Measurements from ENCODE around the gene PRXL2C.

- TF ChIP-seq, protein P1, sequence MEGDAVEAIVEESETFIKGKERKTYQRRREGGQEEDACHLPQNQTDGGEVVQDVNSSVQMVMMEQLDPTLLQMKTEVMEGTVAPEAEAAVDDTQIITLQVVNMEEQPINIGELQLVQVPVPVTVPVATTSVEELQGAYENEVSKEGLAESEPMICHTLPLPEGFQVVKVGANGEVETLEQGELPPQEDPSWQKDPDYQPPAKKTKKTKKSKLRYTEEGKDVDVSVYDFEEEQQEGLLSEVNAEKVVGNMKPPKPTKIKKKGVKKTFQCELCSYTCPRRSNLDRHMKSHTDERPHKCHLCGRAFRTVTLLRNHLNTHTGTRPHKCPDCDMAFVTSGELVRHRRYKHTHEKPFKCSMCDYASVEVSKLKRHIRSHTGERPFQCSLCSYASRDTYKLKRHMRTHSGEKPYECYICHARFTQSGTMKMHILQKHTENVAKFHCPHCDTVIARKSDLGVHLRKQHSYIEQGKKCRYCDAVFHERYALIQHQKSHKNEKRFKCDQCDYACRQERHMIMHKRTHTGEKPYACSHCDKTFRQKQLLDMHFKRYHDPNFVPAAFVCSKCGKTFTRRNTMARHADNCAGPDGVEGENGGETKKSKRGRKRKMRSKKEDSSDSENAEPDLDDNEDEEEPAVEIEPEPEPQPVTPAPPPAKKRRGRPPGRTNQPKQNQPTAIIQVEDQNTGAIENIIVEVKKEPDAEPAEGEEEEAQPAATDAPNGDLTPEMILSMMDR (IDR thresholded peaks at IDR 0.05), result no peak
- TF ChIP-seq POLR2A (IDR thresholded peaks at IDR 0.05), result no peak
- no peak for TF ChIP-seq EP300 (IDR thresholded peaks at IDR 0.05)
- no peak for TF ChIP-seq POLR2AphosphoS5 (IDR thresholded peaks at IDR 0.05)
Observed at GRCh38 chr9:96605328-96605727, 49.8 kb downstream of the PRXL2C start.
